Measurements from ENCODE around the gene CEP89. TPM values are rescaled to one million over a fixed set of nuclear protein-coding genes. Genes with fewer than 3 reads are reported as not detected.

The CEP89 gene
- total and polyA plus RNA-seq, 8 donors: 5.7 to 11.0 (median 6.9) TPM

- no peaks in the 10 kb centered on the region for H3K36me3 ChIP-seq
- WGBS, 2 donors: 74 to 79% methylated on average over 7 of the region's 7 CpGs
- no peaks in the 10 kb centered on the region for H3K9me3 ChIP-seq
- TF ChIP-seq CTCF (IDR thresholded peaks at IDR 0.05): no peak
- no peak overlapping the region for H3K27ac ChIP-seq
- FAIRE-seq (no peak), ATAC-seq (no peak), DNase-seq (no peak)
- H3K4me1 ChIP-seq: no peaks in the 10 kb centered on the region
- no peak overlapping the region for H3K4me3 ChIP-seq
- no peaks in the 10 kb centered on the region for H3K27me3 ChIP-seq
- intact Hi-C loops (cut with DNase I): no loop called here
Measured at GRCh38 chr19:32875428-32875827, 96.3 kb downstream of the CEP89 start.

- intact Hi-C loops (cut with DNase I): no loop called here
- FAIRE-seq (no peak), ATAC-seq (no peak), DNase-seq (no peak)
- TF ChIP-seq CTCF (IDR thresholded peaks at IDR 0.05): no peak
- Histone ChIP-seq H3K4me3 (no peak overlapping the region), H3K36me3 (no peaks in the 10 kb centered on the region), H3K27ac (no peak overlapping the region), H3K4me1 (no peaks in the 10 kb centered on the region), H3K27me3 (no peaks in the 10 kb centered on the region), H3K9me3 (no peaks in the 10 kb centered on the region)
- WGBS, 2 donors: 84 to 88% methylated on average over 9 of the region's 9 CpGs
Measured at GRCh38 chr19:32874605-32875004, 97.2 kb downstream of the CEP89 start.

GRCh38 chr19:32873247-32873959 lies 98.4 kb downstream of the CEP89 start:
- 84 to 88% methylated on average over 18 of the region's 18 CpGs for WGBS, 2 donors
- DNase-seq: no peak

GRCh38 chr19:32872391-32872790 lies 99.4 kb downstream of the CEP89 start:
- H3K27ac ChIP-seq: no peak overlapping the region
- DNase-seq: peak in 1 of 6 donors; percentile 2
- intact Hi-C loops (cut with DNase I): no loop called here
- no peak for FAIRE-seq
- no peak for ATAC-seq
- H3K9me3 ChIP-seq: no peaks in the 10 kb centered on the region
- TF ChIP-seq CTCF (IDR thresholded peaks at IDR 0.05): no peak
- WGBS, 2 donors: 84 to 87% methylated on average over 3 of the region's 3 CpGs
- H3K36me3 ChIP-seq: no peaks in the 10 kb centered on the region
- H3K4me1 ChIP-seq: no peaks in the 10 kb centered on the region
- no peak overlapping the region for H3K4me3 ChIP-seq
- no peaks in the 10 kb centered on the region for H3K27me3 ChIP-seq

More at GRCh38 chr19:32873247-32873959, 98.4 kb downstream of the CEP89 start:
- TF ChIP-seq CTCF (IDR thresholded peaks at IDR 0.05): no peak
- no peak for ATAC-seq
- Histone ChIP-seq H3K27me3 (no peaks in the 10 kb centered on the region), H3K9me3 (no peaks in the 10 kb centered on the region), H3K4me3 (no peak overlapping the region), H3K36me3 (no peaks in the 10 kb centered on the region), H3K4me1 (no peaks in the 10 kb centered on the region), H3K27ac (no peak overlapping the region)
- intact Hi-C loops (cut with DNase I): no loop called here
- FAIRE-seq: no peak

- FAIRE-seq: no peak
- peak in 1 of 6 donors; percentile 2 for DNase-seq
Measured at GRCh38 chr19:32870981-32871451, 100.7 kb downstream of the CEP89 start.

More at GRCh38 chr19:32870981-32871451, 100.7 kb downstream of the CEP89 start:
- Histone ChIP-seq H3K36me3 (no peaks in the 10 kb centered on the region), H3K4me1 (no peaks in the 10 kb centered on the region), H3K9me3 (no peaks in the 10 kb centered on the region), H3K27ac (no peak overlapping the region), H3K27me3 (no peaks in the 10 kb centered on the region), H3K4me3 (no peak overlapping the region)
- intact Hi-C loops (cut with DNase I): no loop called here
- ATAC-seq: no peak
- WGBS, 2 donors: 70 to 76% methylated on average over 12 of the region's 12 CpGs
- no peak for TF ChIP-seq CTCF (IDR thresholded peaks at IDR 0.05)
